CD14-positive monocyte (primary cell): ENCODE measurements around the gene GRID2. TPM values are rescaled to one million over a fixed set of nuclear protein-coding genes. Genes with fewer than 3 reads are reported as not detected.

Experiments
- DNase-seq, 3 donors: peaks; one replicate each; pipeline ENCODE4 v3.0.0-alpha.2; 2011 to 2022
- H2AFZ ChIP-seq: 2 replicates; pipeline ENCODE4 v1.6.0; 2012; ENCODE audit warnings: mild to moderate bottlenecking, low read depth, low read length, inconsistent platforms; ENCODE audit not compliant: insufficient read depth, poor library complexity, severe bottlenecking
- H3K27ac ChIP-seq, 2 donors: 1 replicate in 1 of 2; 2 replicates in 1 of 2; pipeline ENCODE4 v1.5.1; 2012 to 2013; ENCODE audit warnings: low read length in 2 of 2, control low read depth in 1 of 2, inconsistent platforms in 1 of 2, low read depth in 1 of 2, mild to moderate bottlenecking in 1 of 2
- H3K27me3 ChIP-seq, 2 donors: one replicate each; pipeline versions ENCODE4 v1.6.0 to v1.6.1; 2011 to 2013; ENCODE audit warnings: low read length in 2 of 2; ENCODE audit not compliant: control insufficient read depth in 2 of 2, insufficient read depth in 2 of 2
- H3K36me3 ChIP-seq, 2 donors: replicated peaks in 1 of 2; 1 replicate in 1 of 2; 2 replicates in 1 of 2; pipeline versions ENCODE4 v1.5.1 to v1.6.1; 2012 to 2013; ENCODE audit warnings: low read length in 2 of 2, control low read depth in 1 of 2, inconsistent platforms in 1 of 2, mild to moderate bottlenecking in 1 of 2; ENCODE audit not compliant: insufficient read depth in 2 of 2, control insufficient read depth in 1 of 2
- H3K4me1 ChIP-seq, 2 donors: 1 replicate in 1 of 2; 2 replicates in 1 of 2; pipeline versions ENCODE4 v1.5.1 to v1.6.1; 2012 to 2013; ENCODE audit warnings: low read length in 2 of 2, control low read depth in 1 of 2, inconsistent platforms in 1 of 2, mild to moderate bottlenecking in 1 of 2, moderate library complexity in 1 of 2; ENCODE audit not compliant: insufficient read depth in 2 of 2, control insufficient read depth in 1 of 2
- H3K4me2 ChIP-seq: replicated peaks from 2 replicates; pipeline ENCODE3; 2012; ENCODE audit warnings: low read length, moderate library complexity, mild to moderate bottlenecking; ENCODE audit not compliant: poor library complexity, severe bottlenecking; ENCODE audit errors: extremely low read depth
- H3K4me3 ChIP-seq, 3 experiments: fragments of 200-600 bp in 1 of 3; sonication (generic) in 1 of 3; replicated peaks in 1 of 3; 1 replicate in 2 of 3; 2 replicates in 1 of 3; pipeline ENCODE4 v1.5.1; 2011 to 2013; ENCODE audit warnings: low read length in 3 of 3, mild to moderate bottlenecking in 3 of 3, control low read depth in 2 of 3, low read depth in 2 of 3, inconsistent platforms in 1 of 3, moderate library complexity in 1 of 3
- H3K79me2 ChIP-seq: 2 replicates; pipeline ENCODE4 v1.6.0; 2012; ENCODE audit warnings: mild to moderate bottlenecking, control low read depth, inconsistent platforms, low read length, moderate library complexity; ENCODE audit not compliant: insufficient read depth
- H3K9ac ChIP-seq: 2 replicates; pipeline ENCODE4 v1.6.0; 2017; ENCODE audit warnings: low read length, mild to moderate bottlenecking; ENCODE audit not compliant: insufficient read depth, poor library complexity, severe bottlenecking
- H3K9me3 ChIP-seq, 2 donors: replicated peaks in 1 of 2; 1 replicate in 1 of 2; 2 replicates in 1 of 2; pipeline versions ENCODE4 v1.5.1 to v1.6.1; 2012 to 2013; ENCODE audit warnings: low read length in 2 of 2, control low read depth in 1 of 2; ENCODE audit not compliant: control insufficient read depth in 1 of 2, insufficient read depth in 1 of 2
- H4K20me1 ChIP-seq: 2 replicates; pipeline ENCODE4 v1.6.0; 2012; ENCODE audit warnings: mild to moderate bottlenecking, low read length, control low read depth, moderate library complexity; ENCODE audit not compliant: insufficient read depth
- H3K27ac Mint-ChIP-seq, 7 donors: one replicate each; pipeline ENCODE4 v1.8.0; 2020; ENCODE audit warnings: mild to moderate bottlenecking in 7 of 7, mixed read lengths in 7 of 7, moderate library complexity in 6 of 7, inconsistent platforms in 2 of 7
- H3K27me3 Mint-ChIP-seq, 3 donors: one replicate each; pipeline ENCODE4 v1.8.0; 2021 to 2022; ENCODE audit warnings: low read depth in 3 of 3, mild to moderate bottlenecking in 3 of 3, mixed read lengths in 3 of 3, moderate library complexity in 3 of 3, inconsistent platforms in 1 of 3
- H3K36me3 Mint-ChIP-seq, 2 donors: one replicate each; pipeline ENCODE4 v1.8.0; 2020; ENCODE audit warnings: mixed read lengths in 2 of 2, inconsistent platforms in 1 of 2, mild to moderate bottlenecking in 1 of 2
- H3K4me1 Mint-ChIP-seq: one replicate; pipeline ENCODE4 v1.8.0; 2020; ENCODE audit warnings: mild to moderate bottlenecking, mixed read lengths
- H3K4me3 Mint-ChIP-seq, 2 donors: one replicate each; pipeline ENCODE4 v1.8.0; 2020; ENCODE audit warnings: mild to moderate bottlenecking in 2 of 2, mixed read lengths in 2 of 2, moderate library complexity in 1 of 2
- H3K9me3 Mint-ChIP-seq, 7 donors: one replicate each; pipeline ENCODE4 v1.8.0; 2020 to 2022; ENCODE audit warnings: mixed read lengths in 7 of 7, mild to moderate bottlenecking in 6 of 7, moderate library complexity in 6 of 7, inconsistent platforms in 2 of 7
- CTCF ChIP-seq: fragments of 200-600 bp; IDR thresholded peaks from one replicate; pipeline ENCODE4 v1.8.0; 2022; ENCODE audit warnings: antibody characterized with exemption, mild to moderate bottlenecking
- WGBS: methylation state at CpG from one replicate; pipeline ENCODE4 v1.1.5; 2013; ENCODE audit warnings: missing lambda C conversion rate; ENCODE audit not compliant: insufficient coverage; 5-methylcytosine and 5-hydroxymethylcytosine counted together
- intact Hi-C, 2 donors: fragments of 100-400 bp; cut with micrococcal nuclease; formaldehyde crosslinking; loops; one replicate each; pipeline versions ENCODE4 v1.15.0 to v1.15.1; 2023
- polyA plus RNA-seq, 3 donors: library from polyadenylated mRNA; depleted of rRNA in 1 of 3; unstranded in 2 of 3; stranded (reverse) in 1 of 3; fragments of 300-500 nt in 2 of 3; fragments of >200 nt in 1 of 3; fragmentation: Illumina TruSeq in 2 of 3; gene quantifications; 1 replicate in 2 of 3; 2 replicates in 1 of 3; pipeline ENCODE4 v1.2.3, GENCODE V29; 2012 to 2021

GRID2 gene
- polyA plus RNA-seq, 3 donors = not detected

DNA sequence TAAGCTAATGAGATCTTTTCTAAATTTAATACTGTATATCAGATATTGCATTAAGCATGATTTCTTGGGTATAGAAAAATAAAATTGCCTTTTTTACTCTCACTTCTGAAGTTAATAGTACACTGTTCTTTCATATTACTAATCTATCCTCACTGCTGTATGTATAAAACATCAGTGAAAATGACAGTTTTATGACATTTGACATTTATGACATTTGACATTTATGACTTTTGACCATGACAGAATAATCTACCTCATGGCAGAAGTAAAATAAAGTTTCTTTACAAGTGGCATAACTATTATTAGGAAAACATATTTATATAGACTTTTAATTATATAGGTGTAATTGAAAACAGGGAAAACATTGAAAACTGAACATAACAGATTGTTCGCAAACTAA, 13.3 kb downstream of the GRID2 start:
- Mint-ChIP-seq H3K9me3 (peaks cover 0 to 2% (median 0%) of the 10 kb centered on the region in 7 donors), H3K36me3 (no peaks in the 10 kb centered on the region), H3K4me3 (no peak overlapping the region), H3K27ac (no peak overlapping the region), H3K27me3 (no peaks in the 10 kb centered on the region), H3K4me1 (no peaks in the 10 kb centered on the region)
- Histone ChIP-seq H3K27ac (no peak overlapping the region), H3K4me3 (no peak overlapping the region), H3K27me3 (no peaks in the 10 kb centered on the region), H2AFZ (no peak overlapping the region), H3K36me3 (no peaks in the 10 kb centered on the region), H3K4me1 (no peaks in the 10 kb centered on the region), H3K79me2 (no peaks in the 10 kb centered on the region), H3K9me3 (no peaks in the 10 kb centered on the region), H4K20me1 (no peaks in the 10 kb centered on the region), H3K4me2 (no peak overlapping the region), H3K9ac (no peak overlapping the region)
- intact Hi-C loops = no loop called here
- no peak for DNase-seq
- no CpG with 5 or more reads among the region's 1 CpG for WGBS
- no peak for TF ChIP-seq CTCF

DNA sequence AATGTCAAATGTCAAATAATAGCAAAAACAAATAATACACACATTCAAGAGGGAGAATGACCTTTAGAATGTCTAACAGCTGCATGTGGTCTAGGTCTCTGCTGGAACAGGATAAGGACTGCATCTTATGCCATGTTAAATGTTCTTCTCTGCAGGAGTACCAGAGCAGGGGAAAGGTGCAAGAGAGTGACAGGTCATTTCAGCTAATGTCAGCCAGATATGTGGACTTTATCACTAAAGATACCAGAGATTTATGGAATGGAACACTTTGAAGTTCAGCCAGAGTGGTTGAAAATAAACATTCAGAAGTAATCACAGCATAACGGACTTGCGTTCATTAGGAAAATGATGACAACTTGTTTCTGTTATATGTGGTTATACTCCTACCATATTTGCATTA, 24.3 kb downstream of the GRID2 start:
- no peaks in the 10 kb centered on the region for H3K4me1 Mint-ChIP-seq
- peaks cover 0 to 2% of the 10 kb centered on the region in 2 donors for H3K9me3 ChIP-seq
- no peaks in the 10 kb centered on the region for H3K36me3 Mint-ChIP-seq
- H3K27me3 ChIP-seq = no peaks in the 10 kb centered on the region
- peaks cover 0 to 3% (median 0%) of the 10 kb centered on the region in 7 donors for H3K9me3 Mint-ChIP-seq
- H3K4me3 ChIP-seq = no peak overlapping the region
- no peak overlapping the region for H3K27ac ChIP-seq
- H2AFZ ChIP-seq = no peak overlapping the region
- no peak overlapping the region for H3K4me2 ChIP-seq
- H3K4me1 ChIP-seq = no peaks in the 10 kb centered on the region
- H3K36me3 ChIP-seq = no peaks in the 10 kb centered on the region
- intact Hi-C loops = no loop called here
- no peak overlapping the region for H3K4me3 Mint-ChIP-seq
- TF ChIP-seq CTCF = no peak
- H3K27ac Mint-ChIP-seq = no peak overlapping the region
- peaks cover 0 to 2% (median 0%) of the 10 kb centered on the region in 3 donors for H3K27me3 Mint-ChIP-seq
- DNase-seq = no peak
- no CpG with 5 or more reads among the region's 2 CpGs for WGBS
- no peaks in the 10 kb centered on the region for H3K79me2 ChIP-seq
- H3K9ac ChIP-seq = no peak overlapping the region
- no peaks in the 10 kb centered on the region for H4K20me1 ChIP-seq
